Activated naive CD8-positive, alpha-beta T cell treated with anti-CD3 and anti-CD28 coated beads, Interleukin-2, amount 10 ng/mL, durations not matched to agents 7 days and 5 days (primary cell): Measurements from ENCODE around the gene ATP5IF1. TPM values are rescaled to one million over a fixed set of nuclear protein-coding genes. Genes with fewer than 3 reads are reported as not detected.

Source experiments
- ATAC-seq: fragments of 150-1000 bp; cut with Tn5 transposase; one replicate; pipeline ENCODE4 v1.10.0; 2021; ENCODE audit warnings: low read depth, moderate library complexity
- POLR2A ChIA-PET: fragments of 350-600 bp; sonication (Branson Sonifier 250); formaldehyde crosslinking; loops from one replicate; lab custom pipeline; 2021; ENCODE audit warnings: antibody characterized with exemption; lab: Charles Lee
- DNase-seq: peaks from one replicate; pipeline ENCODE4 v3.0.0; 2021
- H3K27ac Mint-ChIP-seq: one replicate; pipeline ENCODE4 v1.8.0; 2022; ENCODE audit warnings: mild to moderate bottlenecking, mixed read lengths
- H3K27me3 Mint-ChIP-seq: one replicate; pipeline ENCODE4 v1.8.0; 2022; ENCODE audit warnings: mild to moderate bottlenecking, moderate library complexity, mixed read lengths
- H3K36me3 Mint-ChIP-seq: one replicate; pipeline ENCODE4 v1.8.0; 2021; ENCODE audit warnings: mild to moderate bottlenecking, mixed read lengths
- H3K4me1 Mint-ChIP-seq: one replicate; pipeline ENCODE4 v1.8.0; 2021; ENCODE audit warnings: mixed read lengths
- H3K4me3 Mint-ChIP-seq: one replicate; pipeline ENCODE4 v1.8.0; 2022; ENCODE audit warnings: mild to moderate bottlenecking, moderate library complexity, mixed read lengths
- H3K9me3 Mint-ChIP-seq: one replicate; pipeline ENCODE4 v1.8.0; 2021; ENCODE audit warnings: mixed read lengths
- total RNA-seq, 2 experiments: library from RNA; stranded (reverse); gene quantifications; one replicate each; pipeline ENCODE4 v1.2.3, GENCODE V29; 2021

ATP5IF1 gene
- total RNA-seq: 100 to 1,000 TPM; 209 to 222 TPM

DNA sequence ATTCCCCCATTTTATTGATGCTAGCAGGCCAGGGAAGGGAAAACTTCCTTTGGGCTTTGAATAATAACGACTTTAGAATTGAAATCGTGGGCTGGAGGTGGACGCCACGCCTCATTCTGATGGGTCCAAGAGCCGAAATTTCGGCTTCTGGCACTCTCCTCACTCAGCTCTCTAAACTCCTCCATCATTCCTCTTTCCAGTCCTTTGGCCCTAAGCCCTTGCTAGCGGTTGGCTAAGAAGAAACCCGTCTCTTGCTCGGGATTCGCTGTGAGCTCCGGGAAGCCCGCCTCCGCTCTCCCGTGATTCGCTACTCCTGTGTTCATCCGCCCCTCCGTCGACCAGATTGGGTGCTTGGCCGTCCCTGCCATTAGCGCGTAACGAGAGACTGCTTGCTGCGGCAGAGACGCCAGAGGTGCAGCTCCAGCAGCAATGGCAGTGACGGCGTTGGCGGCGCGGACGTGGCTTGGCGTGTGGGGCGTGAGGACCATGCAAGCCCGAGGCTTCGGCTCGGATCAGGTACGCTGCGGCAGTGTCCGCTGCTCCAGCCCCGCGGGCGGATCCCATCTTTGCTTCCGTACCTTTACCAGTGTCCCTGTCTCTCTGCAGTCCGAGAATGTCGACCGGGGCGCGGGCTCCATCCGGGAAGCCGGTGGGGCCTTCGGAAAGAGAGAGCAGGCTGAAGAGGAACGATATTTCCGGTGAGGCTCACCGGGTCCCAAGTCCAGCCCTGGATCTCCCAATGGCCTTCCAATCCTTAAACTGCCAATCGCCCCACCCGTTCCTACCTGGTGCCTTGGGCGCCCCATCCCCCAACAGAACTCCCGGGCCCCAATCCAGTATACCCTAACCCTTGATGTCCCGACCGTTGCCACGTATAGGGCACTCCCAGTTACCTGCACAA is at the start of gene ATP5IF1:
ATP5IF1 (plus strand) TSS at position 370 of the 901 bp plus-strand sequence; CDS start at position 430, 60 bp downstream.
- POLR2A ChIA-PET: interaction anchor here (0.6 to 4.9 kb wide), 13 partner anchors 8 to 557 kb away, joined by 3 to 77 read pairs (median 4); partner anchors contain the start of genes EYA3, MED18, RNU11 and SESN2
- peaks cover 7% of the 10 kb centered on the region for H3K4me1 Mint-ChIP-seq
- ATAC-seq (peak; percentile 98), DNase-seq (peak; percentile 88)
- no peak within 1 kb of the TSS for H3K4me3 Mint-ChIP-seq
- H3K27me3 Mint-ChIP-seq: no peaks in the 10 kb centered on the region
- no peak within 1 kb of the TSS for H3K27ac Mint-ChIP-seq
- peaks cover 5% of the 10 kb centered on the region for H3K36me3 Mint-ChIP-seq
- H3K9me3 Mint-ChIP-seq: no peaks in the 10 kb centered on the region

DNA sequence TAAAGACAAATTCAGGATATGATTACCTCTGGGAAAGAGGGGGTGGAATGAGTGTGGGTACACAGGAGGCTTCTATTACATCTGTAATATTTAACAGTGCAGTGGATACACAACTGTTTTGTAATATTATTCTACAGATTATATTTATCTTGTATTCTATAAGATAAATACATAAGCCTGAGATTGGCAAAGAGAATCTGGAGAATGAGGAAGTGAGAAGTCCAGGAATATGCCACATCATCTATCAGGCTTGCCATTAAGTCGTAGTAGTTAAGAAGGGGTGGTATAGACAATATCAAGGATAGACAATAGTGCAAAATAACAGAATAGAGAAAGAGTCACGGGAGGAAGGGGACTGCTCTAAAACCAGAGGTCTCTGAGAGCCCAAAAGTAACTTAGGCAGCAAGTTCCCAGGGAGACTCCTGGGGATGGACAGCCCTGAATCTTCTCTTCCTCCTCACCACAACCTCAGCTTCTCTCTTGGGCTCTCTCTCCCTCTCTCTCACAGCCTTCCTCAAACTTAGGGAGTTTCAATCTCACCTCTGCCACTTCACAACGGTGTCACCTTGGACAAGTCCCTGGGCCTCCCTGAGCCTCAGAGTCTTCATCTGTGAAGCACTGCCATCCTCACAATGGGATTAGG is 45.5 kb upstream of the ATP5IF1 start:
- H3K4me1 Mint-ChIP-seq: peaks cover 7% of the 10 kb centered on the region
- peaks cover 6% of the 10 kb centered on the region for H3K27me3 Mint-ChIP-seq
- peak overlapping the region; percentile 55 for H3K27ac Mint-ChIP-seq
- POLR2A ChIA-PET: no interaction called here
- no peaks in the 10 kb centered on the region for H3K9me3 Mint-ChIP-seq
- H3K36me3 Mint-ChIP-seq: peaks cover 6% of the 10 kb centered on the region
- ATAC-seq (no peak), DNase-seq (no peak)
- H3K4me3 Mint-ChIP-seq: no peak overlapping the region

- no peak overlapping the region for H3K27ac Mint-ChIP-seq
- no peaks in the 10 kb centered on the region for H3K9me3 Mint-ChIP-seq
- DNase-seq (no peak), ATAC-seq (no peak)
- no peak overlapping the region for H3K4me3 Mint-ChIP-seq
- H3K36me3 Mint-ChIP-seq: peaks cover 6% of the 10 kb centered on the region
- H3K27me3 Mint-ChIP-seq: no peaks in the 10 kb centered on the region
- peaks cover 9% of the 10 kb centered on the region for H3K4me1 Mint-ChIP-seq
- POLR2A ChIA-PET: no interaction called here
Observed at GRCh38 chr1:28190996-28191645, 44.8 kb upstream of the ATP5IF1 start.

DNA sequence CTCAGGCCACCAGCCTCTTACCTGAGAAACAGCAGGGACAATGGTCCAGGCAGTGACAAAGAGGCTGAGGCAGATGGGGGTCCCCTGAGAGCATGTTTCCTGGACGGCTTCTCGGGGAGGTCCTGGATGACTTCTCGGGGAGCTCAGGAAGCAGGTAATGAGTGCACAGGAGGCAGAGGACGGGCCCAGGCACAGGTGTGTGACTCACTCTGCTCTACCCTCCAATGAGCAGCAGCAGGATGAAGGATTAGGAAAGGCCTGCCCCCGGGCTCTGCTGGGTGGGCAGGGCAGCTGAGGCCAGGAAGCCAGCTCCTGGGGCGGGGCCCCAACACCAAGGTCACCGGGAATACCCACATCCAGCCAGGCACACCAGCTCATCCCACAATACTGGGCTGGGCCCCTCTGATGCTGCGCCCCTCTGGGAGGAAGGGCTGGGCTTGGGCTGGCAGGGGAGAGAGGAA is 42.2 kb upstream of the ATP5IF1 start:
- H3K27ac Mint-ChIP-seq: no peak overlapping the region
- ATAC-seq (no peak), DNase-seq (peak; percentile 17)
- H3K36me3 Mint-ChIP-seq: peaks cover 24% of the 10 kb centered on the region
- peaks cover 27% of the 10 kb centered on the region for H3K4me1 Mint-ChIP-seq
- no peak overlapping the region for H3K4me3 Mint-ChIP-seq
- POLR2A ChIA-PET: interaction anchor here (0.6 to 0.8 kb wide), 2 partner anchors 102 to 136 kb away, joined by 3 to 4 read pairs; no protein-coding TSS in a partner anchor
- H3K27me3 Mint-ChIP-seq: no peaks in the 10 kb centered on the region
- H3K9me3 Mint-ChIP-seq: peaks cover 2% of the 10 kb centered on the region

- peaks cover 32% of the 10 kb centered on the region for H3K36me3 Mint-ChIP-seq
- DNase-seq (peak; percentile 21), ATAC-seq (no peak)
- no peak overlapping the region for H3K27ac Mint-ChIP-seq
- H3K4me1 Mint-ChIP-seq: peaks cover 34% of the 10 kb centered on the region
- POLR2A ChIA-PET: interaction anchor here (0.8 to 1.1 kb wide), 2 partner anchors 103 to 106 kb away, joined by 3 read pairs; partner anchors contain the start of gene EYA3
- H3K4me3 Mint-ChIP-seq: no peak overlapping the region
- no peaks in the 10 kb centered on the region for H3K27me3 Mint-ChIP-seq
- peaks cover 3% of the 10 kb centered on the region for H3K9me3 Mint-ChIP-seq
Observed at GRCh38 chr1:28194326-28195035, 41.4 kb upstream of the ATP5IF1 start.

DNA sequence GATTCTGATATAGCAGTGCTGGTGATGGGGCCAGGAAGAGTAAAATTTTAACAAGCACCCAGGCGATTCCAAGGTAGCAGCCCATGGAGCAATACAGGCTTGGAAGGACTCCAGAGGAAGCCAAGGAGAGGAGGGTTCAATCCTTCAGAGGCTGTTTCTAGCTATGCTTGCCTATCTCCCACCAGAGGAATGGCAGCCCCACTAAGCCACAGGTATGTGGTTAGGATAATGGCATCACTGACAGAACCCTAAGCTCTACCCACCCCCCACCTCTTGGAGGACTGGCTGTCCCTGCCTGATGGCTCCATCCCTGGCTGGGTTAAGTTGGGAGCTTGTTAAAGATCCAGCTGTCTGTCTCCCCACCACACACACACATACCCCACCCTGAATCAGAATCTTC is 40.1 kb upstream of the ATP5IF1 start:
- Mint-ChIP-seq H3K4me1 (peaks cover 45% of the 10 kb centered on the region), H3K36me3 (peaks cover 40% of the 10 kb centered on the region), H3K4me3 (no peak overlapping the region), H3K27ac (no peak overlapping the region), H3K9me3 (peaks cover 3% of the 10 kb centered on the region), H3K27me3 (no peaks in the 10 kb centered on the region)
- no peak for ATAC-seq
- POLR2A ChIA-PET: interaction anchor here (0.7 to 2.3 kb wide), 4 partner anchors 16 to 472 kb away, joined by 4 to 8 read pairs (median 4); partner anchors contain the start of gene EYA3
- DNase-seq: no peak

GRCh38 chr1:28196330-28196729 is 39.6 kb upstream of the ATP5IF1 start:
- ATAC-seq (no peak), DNase-seq (no peak)
- no peak overlapping the region for H3K4me3 Mint-ChIP-seq
- POLR2A ChIA-PET: interaction anchor here (0.6 to 2.3 kb wide), 4 partner anchors 27 to 961 kb away, joined by 3 to 8 read pairs (median 4); partner anchors contain the start of gene EYA3
- H3K4me1 Mint-ChIP-seq: peaks cover 50% of the 10 kb centered on the region
- no peaks in the 10 kb centered on the region for H3K27me3 Mint-ChIP-seq
- H3K36me3 Mint-ChIP-seq: peaks cover 46% of the 10 kb centered on the region
- peaks cover 3% of the 10 kb centered on the region for H3K9me3 Mint-ChIP-seq
- no peak overlapping the region for H3K27ac Mint-ChIP-seq

- Mint-ChIP-seq H3K4me3 (no peak overlapping the region), H3K36me3 (peaks cover 55% of the 10 kb centered on the region), H3K27me3 (no peaks in the 10 kb centered on the region), H3K27ac (peak overlapping the region; percentile 36), H3K9me3 (peaks cover 3% of the 10 kb centered on the region), H3K4me1 (peaks cover 50% of the 10 kb centered on the region)
- no peak for ATAC-seq
- DNase-seq: no peak
- POLR2A ChIA-PET: interaction anchor here (0.6 to 2.3 kb wide), 2 partner anchors 28 to 122 kb away, joined by 4 to 8 read pairs; no protein-coding TSS in a partner anchor
Observed at GRCh38 chr1:28197682-28198415, 38.1 kb upstream of the ATP5IF1 start.

DNA sequence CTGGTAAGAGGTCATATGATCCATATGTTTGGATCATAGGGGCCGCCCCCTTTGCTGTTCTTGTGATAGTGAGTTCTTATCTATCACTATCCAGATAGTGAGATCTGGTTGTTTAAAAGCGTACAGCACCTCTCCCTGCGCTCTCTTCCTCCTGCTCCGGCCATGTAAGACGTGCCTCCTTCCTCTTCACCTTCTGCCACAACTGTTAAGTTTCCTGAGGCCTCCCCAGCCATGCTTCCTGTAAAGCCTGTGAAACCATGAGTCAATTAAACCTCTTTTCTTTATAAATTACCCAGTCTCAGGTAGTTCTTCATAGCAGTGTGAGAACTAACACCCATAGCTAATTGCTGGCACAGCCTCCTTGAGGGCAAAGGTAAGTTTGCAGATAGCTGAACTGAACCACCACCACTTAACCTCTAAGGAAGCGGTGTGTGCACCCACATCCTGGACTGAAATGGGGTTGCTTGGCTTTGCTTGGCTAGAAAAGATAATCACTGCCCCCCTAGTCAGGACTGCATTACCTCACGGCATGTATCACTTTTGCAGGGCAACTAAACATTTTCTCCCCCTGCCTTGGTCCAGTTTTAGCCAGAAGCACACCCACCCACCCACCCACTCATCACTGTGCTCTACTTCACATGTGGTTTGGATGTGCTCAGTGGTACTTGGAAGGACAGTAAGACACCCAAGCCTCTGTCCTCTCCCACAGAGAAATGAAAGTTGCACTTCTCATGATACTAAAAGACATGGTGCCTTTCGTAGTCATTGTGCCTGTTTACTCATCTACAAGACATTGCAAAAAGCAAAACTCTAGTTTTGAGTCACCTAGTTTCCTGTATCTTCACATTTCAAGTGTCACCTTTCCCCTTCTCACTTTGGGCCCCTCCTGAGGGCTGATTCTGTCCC is 36.3 kb upstream of the ATP5IF1 start:
- peaks cover 66% of the 10 kb centered on the region for H3K36me3 Mint-ChIP-seq
- peak overlapping the region; percentile 75 for H3K4me3 Mint-ChIP-seq
- H3K4me1 Mint-ChIP-seq: peaks cover 50% of the 10 kb centered on the region
- peak overlapping the region; percentile 95 for H3K27ac Mint-ChIP-seq
- H3K9me3 Mint-ChIP-seq: peaks cover 3% of the 10 kb centered on the region
- POLR2A ChIA-PET: interaction anchor here (0.9 to 1.7 kb wide), 8 partner anchors 9 to 111 kb away, joined by 3 to 15 read pairs (median 4); partner anchors contain the start of genes EYA3 and PTAFR
- H3K27me3 Mint-ChIP-seq: no peaks in the 10 kb centered on the region
- DNase-seq (peak; percentile 86), ATAC-seq (peak; percentile 87)

GRCh38 chr1:28200234-28200873 is 35.6 kb upstream of the ATP5IF1 start:
- POLR2A ChIA-PET: interaction anchor here (1.2 to 1.7 kb wide), 6 partner anchors 8 to 112 kb away, joined by 3 to 15 read pairs (median 6); partner anchors contain the start of gene EYA3
- Mint-ChIP-seq H3K27ac (peak overlapping the region; percentile 91), H3K4me3 (peak overlapping the region; percentile 74), H3K4me1 (peaks cover 48% of the 10 kb centered on the region), H3K9me3 (peaks cover 3% of the 10 kb centered on the region), H3K27me3 (no peaks in the 10 kb centered on the region), H3K36me3 (peaks cover 66% of the 10 kb centered on the region)
- DNase-seq (no peak), ATAC-seq (no peak)
